Ectodermal cell (in vitro differentiated cells): ENCODE data around the gene ZXDB.
"Not testable (repeated sequence)": the region's sequence is repeated elsewhere in the genome, so short reads cannot be mapped to it uniquely, and the experiment has no call there.

ENCODE experiments used
- H3K27ac ChIP-seq: 2 replicates; pipeline ENCODE4 v1.7.0; 2013; ENCODE audit warnings: mild to moderate bottlenecking, low read depth, low read length; ENCODE audit not compliant: insufficient read depth, poor library complexity, severe bottlenecking
- H3K27me3 ChIP-seq: 2 replicates; pipeline ENCODE4 v1.7.0; 2013; ENCODE audit warnings: mild to moderate bottlenecking, low read length; ENCODE audit not compliant: insufficient read depth, control insufficient read depth, poor library complexity, severe bottlenecking
- H3K36me3 ChIP-seq: one replicate; pipeline ENCODE4 v1.7.0; 2013; ENCODE audit warnings: low read length; ENCODE audit not compliant: control insufficient read depth, insufficient read depth
- H3K4me1 ChIP-seq: one replicate; pipeline ENCODE4 v1.7.0; 2013; ENCODE audit warnings: low read length; ENCODE audit not compliant: control insufficient read depth, insufficient read depth
- H3K4me3 ChIP-seq: 2 replicates; pipeline ENCODE4 v1.7.0; 2013; ENCODE audit warnings: low read depth, low read length, control low read depth; ENCODE audit not compliant: insufficient read depth
- H3K9me3 ChIP-seq: 2 replicates; pipeline ENCODE4 v1.7.0; 2013; ENCODE audit warnings: mild to moderate bottlenecking, low read length, moderate library complexity; ENCODE audit not compliant: control insufficient read depth
- WGBS, 2 experiments: methylation state at CpG; one replicate each; pipeline ENCODE4 v1.1.7; 2013; ENCODE audit warnings: missing lambda C conversion rate in 2 of 2; 5-methylcytosine and 5-hydroxymethylcytosine counted together

The ZXDB gene

GRCh38 chrX:57595381-57595811, 3.6 kb downstream of the ZXDB start:
- Histone ChIP-seq H3K27me3 (no peaks in the 10 kb centered on the region), H3K4me1 (no peaks in the 10 kb centered on the region), H3K4me3 (no peak overlapping the region), H3K36me3 (no peaks in the 10 kb centered on the region), H3K9me3 (no peaks in the 10 kb centered on the region), H3K27ac (no peak overlapping the region)
- WGBS, 2 experiments, result 100% methylated on average over 1 of the region's 1 CpG

GRCh38 chrX:57596109-57596508, 4.3 kb downstream of the ZXDB start:
- Histone ChIP-seq H3K9me3 (no peaks in the 10 kb centered on the region), H3K27ac (no peak overlapping the region), H3K36me3 (no peaks in the 10 kb centered on the region), H3K4me1 (no peaks in the 10 kb centered on the region), H3K4me3 (no peak overlapping the region), H3K27me3 (no peaks in the 10 kb centered on the region)
- WGBS, 2 experiments, result 67 to 80% methylated on average over 2 to 3 of the region's 3 CpGs

GRCh38 chrX:57596516-57596915, 4.7 kb downstream of the ZXDB start:
- no peak overlapping the region for H3K4me3 ChIP-seq
- no peaks in the 10 kb centered on the region for H3K9me3 ChIP-seq
- no peak overlapping the region for H3K27ac ChIP-seq

GRCh38 chrX:57607295-57608187, 15.7 kb downstream of the ZXDB start:
- Histone ChIP-seq H3K4me1 (no peaks in the 10 kb centered on the region), H3K9me3 (no peaks in the 10 kb centered on the region), H3K4me3 (no peak overlapping the region), H3K36me3 (no peaks in the 10 kb centered on the region), H3K27me3 (no peaks in the 10 kb centered on the region), H3K27ac (no peak overlapping the region)
- 60 to 64% methylated on average over 18 of the region's 18 CpGs for WGBS, 2 experiments

More at GRCh38 chrX:57596516-57596915, 4.7 kb downstream of the ZXDB start:
- 19% methylated on average over 1 of the region's 1 CpG; no CpG with 5 or more reads in 1 of the 2 experiments for WGBS, 2 experiments
- Histone ChIP-seq H3K27me3 (no peaks in the 10 kb centered on the region), H3K36me3 (no peaks in the 10 kb centered on the region), H3K4me1 (no peaks in the 10 kb centered on the region)

DNA sequence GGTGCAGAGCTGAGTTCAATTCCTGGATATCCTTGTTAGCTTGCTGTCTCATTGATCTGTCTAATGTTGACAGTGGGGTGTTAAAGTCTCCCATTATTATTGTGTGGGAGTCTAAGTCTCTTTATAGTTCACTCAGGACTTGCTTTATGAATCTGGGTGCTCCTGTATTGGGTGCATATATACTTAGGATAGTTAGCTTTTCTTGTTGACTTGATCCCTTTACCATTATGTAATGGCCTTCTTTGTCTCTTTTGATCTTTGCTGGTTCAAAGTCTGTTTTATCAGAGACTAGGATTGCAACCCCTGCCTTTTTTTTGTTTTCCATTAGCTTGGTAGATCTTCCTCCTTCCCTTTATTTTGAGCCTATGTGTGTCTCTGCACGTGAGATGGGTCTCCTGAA, 21.5 kb downstream of the ZXDB start:
- not testable (repeated sequence) for H3K27me3 ChIP-seq, H3K4me1 ChIP-seq, H3K4me3 ChIP-seq, H3K27ac ChIP-seq, H3K36me3 ChIP-seq, H3K9me3 ChIP-seq
- WGBS, 2 experiments, result 100% methylated on average over 1 of the region's 1 CpG; no CpG with 5 or more reads in 1 of the 2 experiments

DNA sequence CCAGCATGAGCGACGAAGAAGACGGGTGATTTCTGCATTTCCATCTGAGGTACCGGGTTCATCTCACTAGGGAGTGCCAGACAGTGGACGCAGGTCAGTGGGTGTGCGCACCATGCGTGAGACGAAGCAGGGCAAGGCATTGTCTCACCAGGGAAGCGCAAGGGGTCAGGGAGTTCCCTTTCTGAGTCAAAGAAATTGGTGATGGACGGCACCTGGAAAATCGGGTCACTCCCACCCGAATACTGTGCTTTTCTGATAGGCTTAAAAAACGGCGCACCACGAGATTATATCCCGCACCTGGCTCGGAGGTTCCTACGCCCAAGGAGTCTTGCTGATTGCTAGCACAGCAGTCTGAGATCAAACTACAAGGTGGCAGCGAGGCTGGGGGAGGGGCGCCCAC, 37.6 kb downstream of the ZXDB start:
- H3K36me3 ChIP-seq, H3K27ac ChIP-seq, H3K4me3 ChIP-seq, H3K4me1 ChIP-seq, H3K9me3 ChIP-seq, H3K27me3 ChIP-seq: not testable (repeated sequence)
- 94 to 96% methylated on average over 20 of the region's 20 CpGs for WGBS, 2 experiments

DNA sequence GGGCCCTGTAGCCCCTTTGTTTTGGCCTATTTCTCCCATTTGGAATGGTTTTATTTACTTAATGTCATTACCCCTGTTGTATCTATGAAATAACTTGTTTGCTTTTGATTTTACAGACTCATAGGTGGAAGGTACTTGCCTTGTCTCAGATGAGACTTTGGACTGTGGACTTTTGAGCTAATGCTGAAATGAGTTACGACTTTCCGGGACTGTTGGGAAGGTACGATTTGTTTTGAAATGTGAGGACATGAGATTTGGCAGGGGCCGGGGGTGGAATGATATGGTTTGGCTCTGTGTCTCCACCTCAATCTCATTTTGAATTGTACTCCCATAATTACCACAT, 48.8 kb downstream of the ZXDB start:
- no peak overlapping the region for H3K27ac ChIP-seq
- no peaks in the 10 kb centered on the region for H3K9me3 ChIP-seq
- 91 to 100% methylated on average over 2 to 3 of the region's 4 CpGs for WGBS, 2 experiments
- H3K4me1 ChIP-seq, result no peaks in the 10 kb centered on the region
- no peaks in the 10 kb centered on the region for H3K36me3 ChIP-seq
- H3K4me3 ChIP-seq, result no peak overlapping the region
- no peaks in the 10 kb centered on the region for H3K27me3 ChIP-seq

- Histone ChIP-seq H3K9me3 (no peaks in the 10 kb centered on the region), H3K4me1 (no peaks in the 10 kb centered on the region), H3K27me3 (no peaks in the 10 kb centered on the region), H3K36me3 (no peaks in the 10 kb centered on the region), H3K27ac (no peak overlapping the region), H3K4me3 (no peak overlapping the region)
- WGBS, 2 experiments, result no CpG with 5 or more reads among the region's 2 CpGs
These were observed 49.5 kb downstream of the ZXDB start for GRCh38 chrX:57641338-57641737.

GRCh38 chrX:57643698-57644097, 51.9 kb downstream of the ZXDB start:
- Histone ChIP-seq H3K36me3 (no peaks in the 10 kb centered on the region), H3K27me3 (no peaks in the 10 kb centered on the region), H3K4me3 (no peak overlapping the region), H3K9me3 (no peaks in the 10 kb centered on the region), H3K4me1 (no peaks in the 10 kb centered on the region), H3K27ac (no peak overlapping the region)
- WGBS, 2 experiments, result no CpG with 5 or more reads among the region's 1 CpG

GRCh38 chrX:57647020-57647419, 55.2 kb downstream of the ZXDB start:
- H3K4me3 ChIP-seq, result no peak overlapping the region
- no peaks in the 10 kb centered on the region for H3K4me1 ChIP-seq
- H3K27me3 ChIP-seq, result no peaks in the 10 kb centered on the region
- no peaks in the 10 kb centered on the region for H3K9me3 ChIP-seq
- H3K27ac ChIP-seq, result no peak overlapping the region
- no peaks in the 10 kb centered on the region for H3K36me3 ChIP-seq
